PFSK-1 (cell line): Measurements from ENCODE around the gene CTF1.

Experiments
- POLR2AphosphoS5 ChIP-seq: IDR thresholded peaks from 2 replicates; pipeline ENCODE4 v1.6.1; 2012; ENCODE audit warnings: low read depth, mild to moderate bottlenecking, control low read depth, low read length, moderate library complexity
- SIN3A ChIP-seq: IDR thresholded peaks from 2 replicates; pipeline ENCODE4 v1.6.1; 2012; ENCODE audit warnings: mild to moderate bottlenecking, low read length, moderate library complexity, borderline replicate concordance; ENCODE audit not compliant: insufficient read depth
- TAF1 ChIP-seq: IDR thresholded peaks from 2 replicates; pipeline ENCODE4 v1.6.1; 2012; ENCODE audit warnings: low read length, control low read depth, borderline replicate concordance; ENCODE audit not compliant: insufficient read depth
- TF ChIP-seq, protein P1 (sequence below), 2 experiments: IDR thresholded peaks; 2 replicates each; pipeline versions ENCODE4 v1.6.1 to v1.8.0; 2011 to 2012; ENCODE audit warnings: low read depth in 2 of 2, low read length in 2 of 2, control low read depth in 1 of 2, inconsistent platforms in 1 of 2, mild to moderate bottlenecking in 1 of 2, moderate library complexity in 1 of 2; ENCODE audit not compliant: insufficient read depth in 1 of 2

DNA sequence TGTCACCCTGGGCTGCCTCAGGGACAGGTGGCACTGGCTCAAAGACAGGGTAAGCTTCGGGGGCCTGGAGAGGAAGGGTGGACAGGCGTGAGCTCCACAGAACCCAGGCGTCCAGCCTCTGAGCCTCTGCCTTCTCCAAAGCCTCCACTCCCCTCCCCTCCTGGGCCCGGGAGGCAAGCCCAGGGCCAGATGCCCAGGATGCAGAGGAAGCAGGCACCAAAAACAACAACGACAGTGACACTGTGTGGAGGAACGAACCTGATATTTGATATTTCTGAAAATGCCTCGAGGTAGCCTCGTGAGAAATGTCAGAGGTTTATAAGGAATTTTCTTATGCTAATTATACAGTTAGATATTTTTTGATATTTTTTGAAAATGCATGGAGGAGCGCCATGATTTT, 8.5 kb upstream of the CTF1 start:
- no peak for TF ChIP-seq SIN3A
- TF ChIP-seq POLR2AphosphoS5: no peak
- TF ChIP-seq, protein P1, sequence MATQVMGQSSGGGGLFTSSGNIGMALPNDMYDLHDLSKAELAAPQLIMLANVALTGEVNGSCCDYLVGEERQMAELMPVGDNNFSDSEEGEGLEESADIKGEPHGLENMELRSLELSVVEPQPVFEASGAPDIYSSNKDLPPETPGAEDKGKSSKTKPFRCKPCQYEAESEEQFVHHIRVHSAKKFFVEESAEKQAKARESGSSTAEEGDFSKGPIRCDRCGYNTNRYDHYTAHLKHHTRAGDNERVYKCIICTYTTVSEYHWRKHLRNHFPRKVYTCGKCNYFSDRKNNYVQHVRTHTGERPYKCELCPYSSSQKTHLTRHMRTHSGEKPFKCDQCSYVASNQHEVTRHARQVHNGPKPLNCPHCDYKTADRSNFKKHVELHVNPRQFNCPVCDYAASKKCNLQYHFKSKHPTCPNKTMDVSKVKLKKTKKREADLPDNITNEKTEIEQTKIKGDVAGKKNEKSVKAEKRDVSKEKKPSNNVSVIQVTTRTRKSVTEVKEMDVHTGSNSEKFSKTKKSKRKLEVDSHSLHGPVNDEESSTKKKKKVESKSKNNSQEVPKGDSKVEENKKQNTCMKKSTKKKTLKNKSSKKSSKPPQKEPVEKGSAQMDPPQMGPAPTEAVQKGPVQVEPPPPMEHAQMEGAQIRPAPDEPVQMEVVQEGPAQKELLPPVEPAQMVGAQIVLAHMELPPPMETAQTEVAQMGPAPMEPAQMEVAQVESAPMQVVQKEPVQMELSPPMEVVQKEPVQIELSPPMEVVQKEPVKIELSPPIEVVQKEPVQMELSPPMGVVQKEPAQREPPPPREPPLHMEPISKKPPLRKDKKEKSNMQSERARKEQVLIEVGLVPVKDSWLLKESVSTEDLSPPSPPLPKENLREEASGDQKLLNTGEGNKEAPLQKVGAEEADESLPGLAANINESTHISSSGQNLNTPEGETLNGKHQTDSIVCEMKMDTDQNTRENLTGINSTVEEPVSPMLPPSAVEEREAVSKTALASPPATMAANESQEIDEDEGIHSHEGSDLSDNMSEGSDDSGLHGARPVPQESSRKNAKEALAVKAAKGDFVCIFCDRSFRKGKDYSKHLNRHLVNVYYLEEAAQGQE (IDR thresholded peaks at IDR 0.05; ENCODE audit: insufficient read depth in 1 of 2, low read depth in 2 of 2, low read length in 2 of 2): no peak
- no peak for TF ChIP-seq TAF1
